IgD-negative memory B cell (primary cell): ENCODE measurements around the gene OR1J4. TPM values are rescaled to one million over a fixed set of nuclear protein-coding genes. Genes with fewer than 3 reads are reported as not detected.
"Not testable (repeated sequence)": the region's sequence is repeated elsewhere in the genome, so short reads cannot be mapped to it uniquely, and the experiment has no call there.

ENCODE experiments used
- H3K27ac Mint-ChIP-seq, 3 donors: one replicate each; pipeline ENCODE4 v1.8.0; 2020 to 2022; ENCODE audit warnings: mild to moderate bottlenecking in 3 of 3, mixed read lengths in 3 of 3, moderate library complexity in 1 of 3
- H3K27me3 Mint-ChIP-seq: one replicate; pipeline ENCODE4 v1.8.0; 2021; ENCODE audit warnings: mixed read lengths
- H3K36me3 Mint-ChIP-seq: one replicate; pipeline ENCODE4 v1.8.0; 2020; ENCODE audit warnings: mild to moderate bottlenecking, mixed read lengths
- H3K4me1 Mint-ChIP-seq, 3 donors: one replicate each; pipeline ENCODE4 v1.8.0; 2020 to 2022; ENCODE audit warnings: mixed read lengths in 3 of 3, mild to moderate bottlenecking in 1 of 3
- H3K4me3 Mint-ChIP-seq, 4 donors: one replicate each; pipeline ENCODE4 v1.8.0; 2020 to 2022; ENCODE audit warnings: mild to moderate bottlenecking in 4 of 4, mixed read lengths in 4 of 4, moderate library complexity in 3 of 4
- H3K9me3 Mint-ChIP-seq, 3 donors: one replicate each; pipeline ENCODE4 v1.8.0; 2020 to 2021; ENCODE audit warnings: mixed read lengths in 3 of 3, mild to moderate bottlenecking in 1 of 3
- polyA plus RNA-seq: library from polyadenylated mRNA; unstranded; fragments of 300-500 nt; fragmentation: Illumina TruSeq; gene quantifications from one replicate; pipeline ENCODE4 v1.2.3, GENCODE V29; 2021

OR1J4 gene
- polyA plus RNA-seq = not detected

GRCh38 chr9:122518841-122519240, at the start of gene OR1J4:
Gene OR1J4, plus strand, starts transcription at chr9:122519141. Its CDS starts 0 bp downstream, at chr9:122519141.
- H3K27me3 Mint-ChIP-seq = peaks cover 5% of the 10 kb centered on the region
- no peaks in the 10 kb centered on the region for H3K4me1 Mint-ChIP-seq
- H3K36me3 Mint-ChIP-seq = no peaks in the 10 kb centered on the region
- H3K9me3 Mint-ChIP-seq = no peaks in the 10 kb centered on the region
- no peak within 1 kb of the TSS for H3K4me3 Mint-ChIP-seq
- H3K27ac Mint-ChIP-seq = no peak within 1 kb of the TSS

- peaks cover 14% of the 10 kb centered on the region for H3K27me3 Mint-ChIP-seq
- H3K4me1 Mint-ChIP-seq = no peaks in the 10 kb centered on the region
- no peak overlapping the region for H3K4me3 Mint-ChIP-seq
Measured at GRCh38 chr9:122474561-122474960, 44.4 kb upstream of the OR1J4 start.

GRCh38 chr9:122475717-122476116, 43.2 kb upstream of the OR1J4 start:
- H3K27me3 Mint-ChIP-seq = peaks cover 14% of the 10 kb centered on the region
- no peak overlapping the region for H3K4me3 Mint-ChIP-seq
- no peak overlapping the region for H3K27ac Mint-ChIP-seq
- no peaks in the 10 kb centered on the region for H3K36me3 Mint-ChIP-seq
- no peaks in the 10 kb centered on the region for H3K4me1 Mint-ChIP-seq
- H3K9me3 Mint-ChIP-seq = peaks cover 0 to 2% (median 0%) of the 10 kb centered on the region in 3 donors

More at GRCh38 chr9:122474561-122474960, 44.4 kb upstream of the OR1J4 start:
- H3K36me3 Mint-ChIP-seq = no peaks in the 10 kb centered on the region
- H3K9me3 Mint-ChIP-seq = peaks cover 0 to 2% (median 0%) of the 10 kb centered on the region in 3 donors
- H3K27ac Mint-ChIP-seq = no peak overlapping the region

GRCh38 chr9:122477346-122477745, 41.6 kb upstream of the OR1J4 start:
- Mint-ChIP-seq H3K27me3 (peaks cover 12% of the 10 kb centered on the region), H3K4me3 (no peak overlapping the region), H3K27ac (no peak overlapping the region), H3K4me1 (no peaks in the 10 kb centered on the region), H3K9me3 (peaks cover 0 to 2% (median 0%) of the 10 kb centered on the region in 3 donors), H3K36me3 (no peaks in the 10 kb centered on the region)

- Mint-ChIP-seq H3K4me1 (no peaks in the 10 kb centered on the region), H3K9me3 (peaks cover 0 to 2% (median 0%) of the 10 kb centered on the region in 3 donors), H3K4me3 (no peak within 1 kb of the TSS), H3K27ac (no peak within 1 kb of the TSS), H3K36me3 (no peaks in the 10 kb centered on the region), H3K27me3 (peaks cover 12% of the 10 kb centered on the region)
Measured at GRCh38 chr9:122477826-122478225, 41.1 kb upstream of the OR1J4 start, which contains the start of gene OR1J1. Gene OR1J1, minus strand, starts transcription at chr9:122477926. Its CDS starts 0 bp downstream, at chr9:122477926.

GRCh38 chr9:122479062-122479461, 39.9 kb upstream of the OR1J4 start:
- no peak overlapping the region for H3K27ac Mint-ChIP-seq
- H3K4me3 Mint-ChIP-seq = no peak overlapping the region
- peaks cover 8% of the 10 kb centered on the region for H3K27me3 Mint-ChIP-seq
- H3K36me3 Mint-ChIP-seq = no peaks in the 10 kb centered on the region
- peaks cover 0 to 2% (median 0%) of the 10 kb centered on the region in 3 donors for H3K9me3 Mint-ChIP-seq
- no peaks in the 10 kb centered on the region for H3K4me1 Mint-ChIP-seq

GRCh38 chr9:122498883-122499288, 20.1 kb upstream of the OR1J4 start:
- no peaks in the 10 kb centered on the region for H3K4me1 Mint-ChIP-seq
- H3K27ac Mint-ChIP-seq = no peak overlapping the region
- H3K36me3 Mint-ChIP-seq = no peaks in the 10 kb centered on the region
- peaks cover 22% of the 10 kb centered on the region for H3K27me3 Mint-ChIP-seq
- H3K9me3 Mint-ChIP-seq = peaks cover 5 to 12% (median 5%) of the 10 kb centered on the region in 3 donors
- no peak overlapping the region for H3K4me3 Mint-ChIP-seq

- Mint-ChIP-seq H3K4me1 (no peaks in the 10 kb centered on the region), H3K9me3 (no peaks in the 10 kb centered on the region), H3K27ac (no peak overlapping the region), H3K27me3 (peaks cover 12% of the 10 kb centered on the region), H3K36me3 (no peaks in the 10 kb centered on the region), H3K4me3 (no peak overlapping the region)
Measured at GRCh38 chr9:122506964-122507363, 12.0 kb upstream of the OR1J4 start.

- no peaks in the 10 kb centered on the region for H3K4me1 Mint-ChIP-seq
- H3K27me3 Mint-ChIP-seq = peaks cover 12% of the 10 kb centered on the region
- no peak within 1 kb of the TSS for H3K27ac Mint-ChIP-seq
- peak within 1 kb of the TSS in 1 of 4 donors; percentile 30 for H3K4me3 Mint-ChIP-seq
- H3K9me3 Mint-ChIP-seq = no peaks in the 10 kb centered on the region
- H3K36me3 Mint-ChIP-seq = no peaks in the 10 kb centered on the region
Measured at GRCh38 chr9:122510502-122510901, 8.4 kb upstream of the OR1J4 start, which contains the start of gene OR1J2. Gene OR1J2, plus strand, starts transcription at chr9:122510802. Its CDS starts 0 bp downstream, at chr9:122510802.

GRCh38 chr9:122518226-122518625, 715 bp upstream of the OR1J4 start:
- Mint-ChIP-seq H3K4me3 (no peak overlapping the region), H3K27me3 (peaks cover 2% of the 10 kb centered on the region), H3K36me3 (no peaks in the 10 kb centered on the region), H3K4me1 (no peaks in the 10 kb centered on the region), H3K9me3 (no peaks in the 10 kb centered on the region), H3K27ac (no peak overlapping the region)

GRCh38 chr9:122519376-122519775, 435 bp downstream of the OR1J4 start:
- no peaks in the 10 kb centered on the region for H3K36me3 Mint-ChIP-seq
- H3K27ac Mint-ChIP-seq = no peak overlapping the region
- H3K27me3 Mint-ChIP-seq = peaks cover 7% of the 10 kb centered on the region
- H3K9me3 Mint-ChIP-seq = no peaks in the 10 kb centered on the region
- H3K4me1 Mint-ChIP-seq = no peaks in the 10 kb centered on the region
- no peak overlapping the region for H3K4me3 Mint-ChIP-seq

GRCh38 chr9:122526602-122527001, 7.7 kb downstream of the OR1J4 start:
- H3K9me3 Mint-ChIP-seq = no peaks in the 10 kb centered on the region
- H3K27ac Mint-ChIP-seq = no peak overlapping the region
- H3K4me1 Mint-ChIP-seq = no peaks in the 10 kb centered on the region
- peaks cover 17% of the 10 kb centered on the region for H3K27me3 Mint-ChIP-seq
- H3K36me3 Mint-ChIP-seq = peaks cover 2% of the 10 kb centered on the region
- no peak overlapping the region for H3K4me3 Mint-ChIP-seq

- Mint-ChIP-seq H3K27me3 (peaks cover 17% of the 10 kb centered on the region), H3K27ac (no peak within 1 kb of the TSS), H3K4me1 (no peaks in the 10 kb centered on the region), H3K9me3 (no peaks in the 10 kb centered on the region), H3K36me3 (peaks cover 2% of the 10 kb centered on the region), H3K4me3 (no peak within 1 kb of the TSS)
Measured at GRCh38 chr9:122527193-122527592, 8.3 kb downstream of the OR1J4 start, which contains the start of gene OR1N1. Gene OR1N1, minus strand, starts transcription at chr9:122527293. Its CDS starts 0 bp downstream, at chr9:122527293.

- not testable (repeated sequence) for H3K4me3 Mint-ChIP-seq, H3K27me3 Mint-ChIP-seq, H3K4me1 Mint-ChIP-seq
Measured at GRCh38 chr9:122531157-122531556, 12.2 kb downstream of the OR1J4 start.

GRCh38 chr9:122536134-122536533, 17.2 kb downstream of the OR1J4 start:
- no peaks in the 10 kb centered on the region for H3K36me3 Mint-ChIP-seq
- no peak overlapping the region for H3K27ac Mint-ChIP-seq
- H3K27me3 Mint-ChIP-seq = no peaks in the 10 kb centered on the region
- H3K9me3 Mint-ChIP-seq = peaks cover 0 to 3% (median 0%) of the 10 kb centered on the region in 3 donors
- no peaks in the 10 kb centered on the region for H3K4me1 Mint-ChIP-seq
- no peak overlapping the region for H3K4me3 Mint-ChIP-seq

More at GRCh38 chr9:122531157-122531556, 12.2 kb downstream of the OR1J4 start:
- H3K27ac Mint-ChIP-seq, H3K9me3 Mint-ChIP-seq, H3K36me3 Mint-ChIP-seq: not testable (repeated sequence)

GRCh38 chr9:122537066-122537465, 18.1 kb downstream of the OR1J4 start:
- H3K4me1 Mint-ChIP-seq, H3K9me3 Mint-ChIP-seq, H3K27me3 Mint-ChIP-seq, H3K4me3 Mint-ChIP-seq, H3K27ac Mint-ChIP-seq, H3K36me3 Mint-ChIP-seq: not testable (repeated sequence)
